ENCODE results near the gene ZDHHC5. TPM values are rescaled to one million over a fixed set of nuclear protein-coding genes. Genes with fewer than 3 reads are reported as not detected.

Gene ZDHHC5
- total RNA-seq, 1 donor from 2014 or later, result 42.3 TPM

Small RNA genes lying within 50 kb of the gene (microRNA-seq; reads per million reads assigned to microRNA genes)
- gene MIR130A (ENCODE audit: unreplicated experiment), result 26,472 reads per million, percentile 99 among the genes with 10 or more reads in this experiment

Other genes with a start within 250 kb of the ZDHHC5 start
- gene SLC43A3, start 241.0 kb upstream of the ZDHHC5 start, total RNA-seq (ENCODE audit: unreplicated experiment), result 10.8 TPM
- gene RTN4RL2, start 207.6 kb upstream of the ZDHHC5 start, total RNA-seq (ENCODE audit: unreplicated experiment), result 119 TPM
- gene SLC43A1, start 152.4 kb upstream of the ZDHHC5 start, total RNA-seq (ENCODE audit: unreplicated experiment), result 5.2 TPM
- 51.2 TPM for gene TIMM10, start 137.4 kb upstream of the ZDHHC5 start, total RNA-seq (ENCODE audit: unreplicated experiment)
- gene SMTNL1, start 130.5 kb upstream of the ZDHHC5 start, total RNA-seq (ENCODE audit: unreplicated experiment), result not detected
- 199 TPM for gene UBE2L6, start 100.4 kb upstream of the ZDHHC5 start, total RNA-seq (ENCODE audit: unreplicated experiment)
- gene SERPING1, start 70.4 kb upstream of the ZDHHC5 start, total RNA-seq (ENCODE audit: unreplicated experiment), result 46.1 TPM
- 16.9 TPM for gene YPEL4, start 18.2 kb upstream of the ZDHHC5 start, total RNA-seq (ENCODE audit: unreplicated experiment)
- gene CLP1, start 10.4 kb upstream of the ZDHHC5 start, total RNA-seq (ENCODE audit: unreplicated experiment), result 17.1 TPM
- 30.9 TPM for gene MED19, start 44.1 kb downstream of the ZDHHC5 start, total RNA-seq (ENCODE audit: unreplicated experiment)
- gene TMX2, start 44.5 kb downstream of the ZDHHC5 start, total RNA-seq (ENCODE audit: unreplicated experiment), result 94.5 TPM
- gene SELENOH, start 73.4 kb downstream of the ZDHHC5 start, total RNA-seq (ENCODE audit: unreplicated experiment), result 98.8 TPM
- not detected for gene BTBD18, start 83.7 kb downstream of the ZDHHC5 start, total RNA-seq (ENCODE audit: unreplicated experiment)
- gene CTNND1, start 93.7 kb downstream of the ZDHHC5 start, total RNA-seq (ENCODE audit: unreplicated experiment), result 344 TPM